HL-60 (cell line): ENCODE measurements around the gene CEACAM19.

Experiments
- GABPA ChIP-seq: IDR thresholded peaks from 2 replicates; pipeline ENCODE4 v1.6.1; 2012; ENCODE audit warnings: low read depth
- POLR2AphosphoS5 ChIP-seq: IDR thresholded peaks from 2 replicates; pipeline ENCODE4 v1.6.1; 2012; ENCODE audit warnings: low read depth
- TF ChIP-seq, protein P1 (sequence below): IDR thresholded peaks from one replicate; pipeline ENCODE4 v1.5.1; 2011; ENCODE audit warnings: low read length, control low read depth, inconsistent platforms; ENCODE audit not compliant: insufficient read depth

DNA sequence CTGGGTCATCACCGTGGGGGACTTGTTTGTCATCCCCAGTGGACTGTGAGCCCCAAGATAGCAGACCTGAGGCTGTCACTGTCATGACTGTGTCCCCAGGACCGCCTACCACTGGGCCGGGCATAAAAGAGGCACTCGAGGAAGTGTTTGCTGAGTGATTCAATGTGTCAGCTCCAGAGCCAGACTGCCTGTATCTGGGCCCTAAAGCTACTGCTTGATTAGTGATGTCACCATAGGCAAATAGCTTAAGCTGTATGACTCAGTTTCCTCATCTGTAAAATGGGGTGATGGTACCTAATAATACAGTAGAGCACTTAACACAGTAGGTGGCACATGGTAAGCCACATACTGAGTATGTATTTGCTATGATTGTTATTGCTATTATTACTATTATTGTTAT lies 11.2 kb upstream of the CEACAM19 start:
- no peak for TF ChIP-seq GABPA
- TF ChIP-seq, protein P1, sequence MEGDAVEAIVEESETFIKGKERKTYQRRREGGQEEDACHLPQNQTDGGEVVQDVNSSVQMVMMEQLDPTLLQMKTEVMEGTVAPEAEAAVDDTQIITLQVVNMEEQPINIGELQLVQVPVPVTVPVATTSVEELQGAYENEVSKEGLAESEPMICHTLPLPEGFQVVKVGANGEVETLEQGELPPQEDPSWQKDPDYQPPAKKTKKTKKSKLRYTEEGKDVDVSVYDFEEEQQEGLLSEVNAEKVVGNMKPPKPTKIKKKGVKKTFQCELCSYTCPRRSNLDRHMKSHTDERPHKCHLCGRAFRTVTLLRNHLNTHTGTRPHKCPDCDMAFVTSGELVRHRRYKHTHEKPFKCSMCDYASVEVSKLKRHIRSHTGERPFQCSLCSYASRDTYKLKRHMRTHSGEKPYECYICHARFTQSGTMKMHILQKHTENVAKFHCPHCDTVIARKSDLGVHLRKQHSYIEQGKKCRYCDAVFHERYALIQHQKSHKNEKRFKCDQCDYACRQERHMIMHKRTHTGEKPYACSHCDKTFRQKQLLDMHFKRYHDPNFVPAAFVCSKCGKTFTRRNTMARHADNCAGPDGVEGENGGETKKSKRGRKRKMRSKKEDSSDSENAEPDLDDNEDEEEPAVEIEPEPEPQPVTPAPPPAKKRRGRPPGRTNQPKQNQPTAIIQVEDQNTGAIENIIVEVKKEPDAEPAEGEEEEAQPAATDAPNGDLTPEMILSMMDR = no peak
- TF ChIP-seq POLR2AphosphoS5 = no peak
